ENCODE data around the gene CCZ1. TPM values are rescaled to one million over a fixed set of nuclear protein-coding genes. Genes with fewer than 3 reads are reported as not detected.
"Not testable (repeated sequence)": the region's sequence is repeated elsewhere in the genome, so short reads cannot be mapped to it uniquely, and the experiment has no call there.

Gene CCZ1
- 10 to 100 TPM; 36.2 to 58.5 (median 52.4) TPM for polyA plus RNA-seq (ENCODE audit: low read depth in 6 of 6)

DNA sequence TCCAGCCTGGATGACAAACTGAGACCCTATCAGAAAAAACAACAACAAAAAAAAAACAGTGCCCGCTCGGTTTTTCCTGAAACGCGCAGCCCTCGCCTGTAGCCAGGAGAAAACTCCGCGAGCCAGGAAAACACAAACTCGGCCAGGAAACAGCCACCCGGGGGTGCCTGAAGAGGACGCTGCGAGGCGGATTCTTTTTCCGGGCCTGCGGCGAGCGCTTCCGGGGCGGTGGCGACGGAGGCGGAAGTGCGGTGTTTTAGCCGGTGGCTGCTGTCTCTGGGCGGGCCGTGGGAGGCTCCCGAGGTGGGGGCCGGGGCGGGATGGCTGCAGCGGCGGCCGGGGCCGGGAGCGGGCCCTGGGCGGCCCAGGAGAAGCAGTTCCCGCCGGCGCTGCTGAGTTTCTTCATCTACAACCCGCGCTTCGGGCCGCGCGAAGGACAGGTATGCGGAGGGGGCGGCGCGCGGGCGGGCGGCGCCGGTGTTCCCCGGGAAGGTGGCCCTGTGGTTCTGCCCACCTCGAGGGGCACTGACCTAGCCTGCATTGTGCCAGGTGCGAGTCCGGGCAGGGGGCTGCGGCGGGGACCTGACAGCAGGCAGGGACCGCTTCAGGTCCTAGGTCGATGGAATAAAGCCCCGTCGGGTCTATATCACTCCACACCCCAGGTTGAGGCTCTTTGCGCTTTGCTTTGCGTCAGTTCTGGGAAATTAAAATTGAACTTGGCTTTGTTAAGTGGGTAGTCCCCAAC lies at the start of gene CCZ1:
CCZ1 (plus strand) TSS at position 254 of the 745 bp plus-strand sequence; CDS start at position 321, 67 bp downstream.
- H3K4me1 Mint-ChIP-seq, H3K27me3 Mint-ChIP-seq, H3K36me3 Mint-ChIP-seq, H3K9me3 Mint-ChIP-seq: not testable (repeated sequence)
- Mint-ChIP-seq H3K4me3 (peak within 1 kb of the TSS; percentile 66 to 94 (median 86)), H3K27ac (peak within 1 kb of the TSS in 4 of 6 donors; percentile 52 to 92 (median 66))
- ATAC-seq (ENCODE audit: low read depth in 2 of 2) (peak; percentile 93 to 94), DNase-seq (peak; percentile 53)

DNA sequence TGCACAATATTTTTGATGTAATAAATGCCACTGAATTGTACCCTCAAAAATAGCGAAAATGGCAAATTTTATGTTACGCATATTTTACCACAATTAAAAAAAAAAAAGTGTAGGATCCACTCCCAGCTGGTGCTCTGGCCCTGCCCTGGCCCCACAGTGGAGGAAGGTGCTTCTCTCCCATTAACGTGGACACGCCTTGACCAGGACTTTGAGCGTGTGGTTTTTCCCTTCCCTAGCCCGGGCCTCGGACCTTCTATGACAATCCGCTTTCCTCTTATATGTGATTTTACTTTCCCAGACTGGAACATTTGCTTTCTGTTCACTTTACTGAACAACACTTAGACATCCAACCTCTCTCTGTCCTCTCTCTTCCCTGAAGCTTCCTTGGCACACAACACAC lies 47.6 kb upstream of the CCZ1 start:
- no peak for DNase-seq
- Mint-ChIP-seq H3K27me3 (no peaks in the 10 kb centered on the region), H3K27ac (peak overlapping the region in 2 of 6 donors; percentile 67 to 81), H3K36me3 (no peaks in the 10 kb centered on the region), H3K4me1 (no peaks in the 10 kb centered on the region), H3K9me3 (no peaks in the 10 kb centered on the region), H3K4me3 (no peak overlapping the region)
- no peak for ATAC-seq (ENCODE audit: low read depth in 2 of 2)

DNA sequence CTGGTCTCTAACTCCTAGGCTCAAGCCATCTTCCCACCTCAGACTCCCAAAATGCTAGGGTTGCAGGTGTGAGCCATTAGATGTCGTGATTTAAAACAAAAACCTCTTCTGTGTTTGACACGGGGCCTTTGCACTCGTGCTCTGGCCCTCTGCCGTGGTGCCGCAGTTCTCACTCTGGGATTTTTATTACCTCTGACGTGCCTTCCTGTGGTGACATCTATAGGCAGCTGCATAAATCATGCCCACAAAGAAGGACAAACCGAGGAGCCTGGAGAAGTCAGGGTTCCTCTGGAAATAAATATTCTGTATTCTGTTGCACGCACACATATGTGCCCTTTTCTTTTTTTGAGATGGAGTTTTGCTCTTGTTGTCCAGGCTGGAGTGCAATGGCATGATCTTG lies 43.8 kb upstream of the CCZ1 start:
- Mint-ChIP-seq H3K27me3 (no peaks in the 10 kb centered on the region), H3K9me3 (no peaks in the 10 kb centered on the region), H3K36me3 (no peaks in the 10 kb centered on the region), H3K27ac (peak overlapping the region in 1 of 6 donors; percentile 66), H3K4me3 (no peak overlapping the region), H3K4me1 (no peaks in the 10 kb centered on the region)
- DNase-seq (no peak), ATAC-seq (ENCODE audit: low read depth in 2 of 2) (no peak)

DNA sequence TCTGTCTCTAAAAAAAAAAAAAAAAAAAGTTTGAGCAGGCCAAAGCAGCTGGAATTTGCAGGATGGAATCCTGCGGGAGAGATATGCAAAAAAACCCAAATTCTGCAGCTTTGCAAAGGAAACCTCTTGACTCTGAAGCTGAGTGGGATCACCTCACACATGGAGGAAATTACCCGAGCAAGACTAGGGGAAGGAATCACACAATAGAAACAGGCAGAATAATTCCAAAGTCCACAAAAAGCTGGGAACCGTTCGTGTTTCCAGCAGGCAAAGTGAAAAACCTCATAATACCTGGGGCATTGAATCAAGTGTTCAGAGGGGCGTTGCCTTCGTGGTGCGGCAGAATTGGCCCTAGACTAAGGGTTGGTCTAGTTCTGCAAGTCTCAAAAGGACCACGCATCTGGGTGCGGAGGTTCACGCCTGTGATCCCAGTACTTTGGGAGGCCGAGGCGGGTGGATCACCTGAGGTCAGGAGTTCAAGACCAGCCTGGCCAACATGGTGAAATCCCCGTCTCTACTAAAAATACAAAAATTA lies 41.4 kb upstream of the CCZ1 start:
- not testable (repeated sequence) for H3K9me3 Mint-ChIP-seq; H3K27ac Mint-ChIP-seq; H3K27me3 Mint-ChIP-seq; H3K4me1 Mint-ChIP-seq; H3K36me3 Mint-ChIP-seq; DNase-seq; H3K4me3 Mint-ChIP-seq; ATAC-seq (ENCODE audit: low read depth in 2 of 2)

DNA sequence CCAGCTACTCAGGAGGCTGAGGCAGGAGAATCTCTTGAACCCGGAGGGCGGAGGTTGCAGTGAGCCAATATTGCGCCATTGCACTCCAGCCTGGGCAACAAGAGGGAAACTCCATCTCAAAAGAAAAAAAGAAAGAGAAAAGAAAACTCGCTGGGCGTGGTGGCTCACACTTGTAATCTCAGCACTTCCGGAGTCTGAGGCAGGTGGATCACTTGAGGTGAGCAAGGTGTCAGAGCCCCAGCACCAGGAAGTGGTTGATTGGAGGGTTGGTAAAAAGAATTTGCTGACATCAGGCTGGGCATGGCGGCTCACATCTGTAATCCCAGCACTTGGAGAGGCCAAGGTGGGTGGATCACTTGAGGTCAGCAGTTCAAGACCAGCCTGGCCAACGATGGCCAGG lies 40.0 kb upstream of the CCZ1 start:
- not testable (repeated sequence) for H3K27ac Mint-ChIP-seq; H3K27me3 Mint-ChIP-seq; H3K9me3 Mint-ChIP-seq; H3K4me3 Mint-ChIP-seq; ATAC-seq (ENCODE audit: low read depth in 2 of 2); DNase-seq; H3K36me3 Mint-ChIP-seq; H3K4me1 Mint-ChIP-seq

DNA sequence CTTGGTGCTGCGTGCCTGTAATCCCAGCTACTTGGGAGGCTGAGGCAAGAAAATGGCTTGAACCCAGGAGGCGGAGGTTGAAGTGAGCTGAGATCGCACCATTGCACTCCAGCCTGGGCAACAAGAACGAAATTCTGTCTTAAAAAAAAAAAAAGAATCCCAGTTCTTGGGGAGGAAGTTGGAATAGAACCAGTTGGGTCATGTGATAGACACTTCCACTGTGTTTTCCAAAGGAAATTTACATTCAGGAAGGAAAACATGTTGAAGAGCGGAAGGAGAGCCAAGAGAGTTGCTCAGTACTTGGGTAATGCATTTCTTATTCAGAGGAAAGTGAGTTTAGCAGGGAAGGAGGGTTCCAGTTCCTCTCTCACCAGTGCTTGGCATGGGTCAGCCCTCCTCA lies 37.3 kb upstream of the CCZ1 start:
- H3K36me3 Mint-ChIP-seq; H3K4me1 Mint-ChIP-seq; H3K27ac Mint-ChIP-seq; H3K27me3 Mint-ChIP-seq; H3K9me3 Mint-ChIP-seq; H3K4me3 Mint-ChIP-seq; ATAC-seq (ENCODE audit: low read depth in 2 of 2); DNase-seq: not testable (repeated sequence)

DNA sequence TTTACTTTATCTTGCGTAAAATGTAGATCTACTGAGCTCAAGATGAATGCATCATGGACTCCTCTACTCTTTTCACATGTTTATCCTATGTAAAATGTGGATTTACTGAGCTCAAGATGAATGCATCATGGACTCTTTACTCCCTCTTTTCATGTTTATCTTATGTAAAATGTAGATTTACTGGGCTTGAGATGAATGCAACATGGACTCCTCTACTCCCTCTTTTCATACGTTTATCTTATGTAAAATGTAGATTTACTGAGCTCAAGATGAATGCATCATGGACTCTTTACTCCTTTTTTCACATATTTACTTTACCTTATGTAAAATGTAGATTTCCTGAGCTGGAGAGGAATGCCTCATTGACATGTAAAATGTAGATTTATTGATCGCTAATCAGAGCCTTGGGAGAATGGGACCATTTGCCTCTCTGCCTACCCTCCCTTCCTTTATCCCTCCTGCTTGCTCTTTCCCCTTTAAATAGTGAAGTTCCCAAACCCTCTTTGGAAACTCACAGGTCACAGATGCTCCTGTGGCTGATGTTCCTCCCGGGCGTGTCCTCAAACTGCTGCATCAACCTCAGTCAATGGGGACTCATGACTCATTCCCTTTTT lies 35.7 kb upstream of the CCZ1 start:
- not testable (repeated sequence) for H3K36me3 Mint-ChIP-seq; H3K4me1 Mint-ChIP-seq; DNase-seq; H3K9me3 Mint-ChIP-seq; ATAC-seq (ENCODE audit: low read depth in 2 of 2)
- Mint-ChIP-seq H3K27ac (peak overlapping the region in 1 of 6 donors; percentile 65), H3K27me3 (peaks cover 0 to 13% (median 0%) of the 10 kb centered on the region in 3 donors), H3K4me3 (peak overlapping the region in 1 of 8 donors; percentile 74)

DNA sequence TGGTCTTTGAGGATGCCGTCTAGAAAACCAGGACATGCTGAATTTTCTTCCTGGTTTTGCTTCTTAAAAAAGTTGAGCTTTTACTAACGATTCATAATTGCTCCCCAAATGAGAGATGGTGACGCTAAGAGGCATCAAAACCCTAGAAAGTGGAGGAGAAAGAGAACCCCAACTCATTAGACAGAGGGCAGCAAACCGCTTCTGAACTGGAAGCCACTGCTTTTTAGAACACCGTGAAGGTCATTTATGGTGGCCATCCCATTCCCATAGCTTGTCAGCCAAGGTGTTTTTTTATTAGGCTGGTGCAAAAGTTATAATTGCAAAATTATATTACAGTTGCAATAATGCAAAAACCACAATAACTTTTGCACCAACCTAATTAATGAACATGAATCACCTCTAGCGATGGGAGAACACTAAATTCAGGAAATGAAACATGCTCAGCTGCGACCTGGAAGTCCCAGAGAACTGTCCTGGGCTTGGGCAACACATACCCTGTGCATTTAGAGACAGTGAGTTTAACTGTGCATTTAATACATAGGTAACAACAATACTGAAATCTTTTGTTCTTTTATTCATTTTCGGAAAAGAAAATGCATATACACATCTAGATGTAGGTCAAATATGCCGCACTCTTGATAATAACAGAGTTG lies 33.1 kb upstream of the CCZ1 start:
- H3K9me3 Mint-ChIP-seq; H3K4me1 Mint-ChIP-seq; DNase-seq; H3K4me3 Mint-ChIP-seq; ATAC-seq (ENCODE audit: low read depth in 2 of 2); H3K27ac Mint-ChIP-seq: not testable (repeated sequence)
- Mint-ChIP-seq H3K36me3 (peaks cover 4 to 13% of the 10 kb centered on the region in 2 donors), H3K27me3 (peaks cover 0 to 22% (median 0%) of the 10 kb centered on the region in 3 donors)

DNA sequence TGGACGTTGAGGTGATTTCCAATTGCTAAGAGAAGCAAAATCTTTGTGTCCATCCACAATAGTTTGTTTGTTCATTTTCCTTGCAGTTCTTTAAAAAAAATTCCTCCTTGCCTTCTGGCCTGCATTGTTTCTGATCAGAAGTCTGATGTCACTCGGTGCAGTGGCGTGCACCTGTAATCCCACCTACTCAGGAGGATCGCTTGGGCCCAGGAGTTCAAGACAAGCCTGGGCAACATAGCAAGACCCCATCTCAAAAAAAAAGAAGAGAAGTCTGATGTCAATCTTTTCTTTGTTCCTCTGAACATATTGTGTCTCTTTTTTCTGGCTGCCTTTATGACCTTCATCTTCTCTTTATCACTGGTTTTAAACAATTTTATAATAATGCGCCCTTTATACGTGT lies 31.5 kb upstream of the CCZ1 start:
- Mint-ChIP-seq H3K27ac (no peak overlapping the region), H3K4me3 (peak overlapping the region in 1 of 8 donors; percentile 10), H3K27me3 (peaks cover 0 to 27% (median 0%) of the 10 kb centered on the region in 3 donors), H3K4me1 (no peaks in the 10 kb centered on the region), H3K36me3 (peaks cover 4 to 13% of the 10 kb centered on the region in 2 donors), H3K9me3 (peaks cover 0 to 10% (median 3%) of the 10 kb centered on the region in 7 donors)
- no peak for ATAC-seq (ENCODE audit: low read depth in 2 of 2)
- no peak for DNase-seq

DNA sequence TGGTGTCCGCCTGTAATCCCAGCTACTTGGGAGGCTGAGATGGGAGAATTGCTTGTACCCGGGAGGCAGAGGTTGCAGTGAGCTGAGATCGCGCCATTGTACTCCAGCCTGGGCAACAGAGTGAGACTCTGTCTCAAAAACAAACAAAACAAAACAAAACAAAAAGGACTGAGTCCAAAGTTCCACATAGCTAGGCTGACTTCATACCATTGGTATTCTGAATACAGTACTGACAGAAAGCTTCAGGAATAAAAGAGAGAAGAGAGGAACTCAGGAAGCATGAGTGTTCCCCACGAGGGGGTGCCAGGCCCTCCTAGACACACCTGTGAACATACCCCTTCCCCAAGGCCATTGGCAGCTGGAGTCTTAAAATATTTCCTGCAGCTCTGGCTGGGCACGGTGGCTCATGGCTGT lies 29.6 kb upstream of the CCZ1 start:
- peaks cover 0 to 22% (median 0%) of the 10 kb centered on the region in 3 donors for H3K27me3 Mint-ChIP-seq
- DNase-seq; H3K27ac Mint-ChIP-seq; ATAC-seq (ENCODE audit: low read depth in 2 of 2); H3K4me1 Mint-ChIP-seq; H3K9me3 Mint-ChIP-seq: not testable (repeated sequence)
- peaks cover 4 to 13% of the 10 kb centered on the region in 2 donors for H3K36me3 Mint-ChIP-seq
- H3K4me3 Mint-ChIP-seq: peak overlapping the region in 1 of 8 donors; percentile 44

DNA sequence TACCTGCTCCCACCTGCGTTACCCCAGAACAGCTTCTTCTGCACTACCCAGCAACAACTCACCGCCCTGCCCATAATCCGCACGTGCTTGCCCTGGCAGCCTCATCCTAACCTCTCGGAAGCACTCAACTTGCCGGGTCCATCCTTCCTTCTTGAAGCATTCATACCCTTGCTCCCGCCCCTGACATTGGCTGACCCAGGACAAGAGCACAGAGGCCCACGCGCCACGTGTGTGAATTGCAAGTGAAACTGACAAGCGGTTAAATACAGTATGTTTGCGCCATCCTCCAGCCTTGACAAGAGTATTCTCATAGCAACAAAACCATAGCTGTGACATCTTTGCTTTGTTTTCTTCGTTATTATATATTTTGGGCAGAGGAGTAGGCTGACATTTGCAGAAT lies 28.8 kb upstream of the CCZ1 start:
- peaks cover 0 to 22% (median 0%) of the 10 kb centered on the region in 3 donors for H3K27me3 Mint-ChIP-seq
- no peak overlapping the region for H3K4me3 Mint-ChIP-seq
- peaks cover 4 to 13% of the 10 kb centered on the region in 2 donors for H3K36me3 Mint-ChIP-seq
- no peak for ATAC-seq (ENCODE audit: low read depth in 2 of 2)
- no peak for DNase-seq
- no peaks in the 10 kb centered on the region for H3K4me1 Mint-ChIP-seq
- H3K27ac Mint-ChIP-seq: peak overlapping the region in 1 of 6 donors; percentile 78
- peaks cover 0 to 10% (median 3%) of the 10 kb centered on the region in 7 donors for H3K9me3 Mint-ChIP-seq

DNA sequence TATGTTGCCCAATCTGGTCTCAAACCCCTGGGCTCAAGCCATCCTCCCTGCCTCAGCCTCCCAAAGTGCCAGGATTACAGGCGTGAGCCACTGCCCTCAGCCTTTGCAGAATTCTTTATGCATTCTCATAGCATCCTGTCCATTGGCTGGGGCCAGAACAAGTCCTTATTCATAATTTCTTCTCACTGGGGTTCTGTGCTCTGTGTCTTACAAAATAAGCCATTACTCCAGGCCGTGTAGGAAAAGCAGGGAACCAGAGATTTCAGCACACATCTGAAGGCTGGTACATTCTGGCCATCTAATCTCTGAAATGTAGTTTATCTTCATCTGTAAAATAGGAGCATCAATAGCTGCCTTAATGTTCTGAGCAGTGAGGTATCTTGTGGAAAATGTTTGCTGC lies 28.2 kb upstream of the CCZ1 start:
- Mint-ChIP-seq H3K36me3 (peaks cover 4 to 13% of the 10 kb centered on the region in 2 donors), H3K27ac (no peak overlapping the region), H3K4me1 (no peaks in the 10 kb centered on the region), H3K27me3 (peaks cover 0 to 22% (median 0%) of the 10 kb centered on the region in 3 donors), H3K4me3 (no peak overlapping the region), H3K9me3 (peaks cover 0 to 10% (median 3%) of the 10 kb centered on the region in 7 donors)
- ATAC-seq (ENCODE audit: low read depth in 2 of 2): no peak
- no peak for DNase-seq

DNA sequence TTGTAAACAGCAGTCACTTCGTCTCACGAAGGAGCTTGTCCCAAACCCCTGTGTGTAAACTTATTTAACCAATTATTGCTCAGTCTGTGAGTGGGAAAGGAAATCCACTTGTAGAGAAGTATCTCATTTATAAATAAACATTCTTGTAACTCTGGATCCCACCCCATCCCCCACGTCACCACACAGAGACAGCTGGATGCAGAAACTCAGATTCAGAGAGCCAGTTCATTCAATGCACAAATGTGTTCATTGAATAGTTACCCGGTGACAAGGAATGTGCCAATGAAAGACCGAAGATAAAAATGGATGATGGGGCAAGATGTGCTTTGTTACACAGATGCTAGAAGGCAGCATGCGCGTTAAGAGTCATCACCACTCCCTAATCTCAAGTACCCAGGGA lies 26.2 kb upstream of the CCZ1 start:
- H3K4me1 Mint-ChIP-seq: no peaks in the 10 kb centered on the region
- H3K4me3 Mint-ChIP-seq: no peak overlapping the region
- peaks cover 0 to 8% (median 2%) of the 10 kb centered on the region in 7 donors for H3K9me3 Mint-ChIP-seq
- ATAC-seq (ENCODE audit: low read depth in 2 of 2) (no peak), DNase-seq (no peak)
- H3K27me3 Mint-ChIP-seq: peaks cover 0 to 19% (median 0%) of the 10 kb centered on the region in 3 donors
- peaks cover 4 to 10% of the 10 kb centered on the region in 2 donors for H3K36me3 Mint-ChIP-seq
- no peak overlapping the region for H3K27ac Mint-ChIP-seq

Measured in naive B cell (primary cell).